CD8-positive, alpha-beta memory T cell (primary cell): Measurements from ENCODE around the gene PLEKHM1. TPM values are rescaled to one million over a fixed set of nuclear protein-coding genes. Genes with fewer than 3 reads are reported as not detected.
"Not testable (repeated sequence)": the region's sequence is repeated elsewhere in the genome, so short reads cannot be mapped to it uniquely, and the experiment has no call there.

ENCODE experiments used
- CTCF ChIA-PET: fragments of 350-600 bp; sonication (Branson Sonifier 250); formaldehyde crosslinking; loops from one replicate; lab custom pipeline; 2021; ENCODE audit warnings: antibody characterized with exemption; lab: Charles Lee
- POLR2A ChIA-PET: fragments of 350-600 bp; sonication (Branson Sonifier 250); formaldehyde crosslinking; loops from one replicate; lab custom pipeline; 2021; ENCODE audit warnings: antibody characterized with exemption; lab: Charles Lee
- DNase-seq, 5 donors: peaks; one replicate each; pipeline versions ENCODE4 v3.0.0 to v3.0.0-alpha.2; 2020 to 2022; ENCODE audit warnings: mixed read lengths in 1 of 5
- H3K27ac ChIP-seq: one replicate; pipeline ENCODE4 v1.7.0; 2013; ENCODE audit warnings: low read depth, mild to moderate bottlenecking, low read length, moderate library complexity
- H3K27me3 ChIP-seq: 2 replicates; pipeline ENCODE4 v1.7.0; 2013; ENCODE audit warnings: low read length, mild to moderate bottlenecking; ENCODE audit not compliant: insufficient read depth, poor library complexity, severe bottlenecking
- H3K36me3 ChIP-seq: 2 replicates; pipeline ENCODE4 v1.7.0; 2013; ENCODE audit warnings: mild to moderate bottlenecking, low read length, moderate library complexity; ENCODE audit not compliant: insufficient read depth
- H3K4me1 ChIP-seq: 2 replicates; pipeline ENCODE4 v1.7.0; 2013; ENCODE audit warnings: mild to moderate bottlenecking, low read length, moderate library complexity; ENCODE audit not compliant: insufficient read depth
- H3K4me3 ChIP-seq: 2 replicates; pipeline ENCODE4 v1.7.0; 2013; ENCODE audit warnings: mild to moderate bottlenecking, low read length
- H3K9me3 ChIP-seq: 2 replicates; pipeline ENCODE4 v1.7.0; 2013; ENCODE audit warnings: mild to moderate bottlenecking, low read length
- H3K27ac Mint-ChIP-seq, 8 donors: one replicate each; pipeline ENCODE4 v1.8.0; 2020 to 2021; ENCODE audit warnings: mixed read lengths in 8 of 8, mild to moderate bottlenecking in 6 of 8, inconsistent platforms in 3 of 8, moderate library complexity in 3 of 8
- H3K27me3 Mint-ChIP-seq, 2 donors: one replicate each; pipeline ENCODE4 v1.8.0; 2020 to 2021; ENCODE audit warnings: mixed read lengths in 2 of 2, mild to moderate bottlenecking in 1 of 2, moderate library complexity in 1 of 2
- H3K36me3 Mint-ChIP-seq, 3 donors: one replicate each; pipeline ENCODE4 v1.8.0; 2020 to 2021; ENCODE audit warnings: mixed read lengths in 3 of 3, inconsistent platforms in 1 of 3, mild to moderate bottlenecking in 1 of 3
- H3K4me1 Mint-ChIP-seq, 3 donors: one replicate each; pipeline ENCODE4 v1.8.0; 2020 to 2021; ENCODE audit warnings: mixed read lengths in 3 of 3, inconsistent platforms in 1 of 3, mild to moderate bottlenecking in 1 of 3
- H3K4me3 Mint-ChIP-seq, 7 donors: one replicate each; pipeline ENCODE4 v1.8.0; 2020 to 2021; ENCODE audit warnings: mixed read lengths in 7 of 7, mild to moderate bottlenecking in 6 of 7, moderate library complexity in 4 of 7, inconsistent platforms in 2 of 7
- H3K9me3 Mint-ChIP-seq, 5 donors: one replicate each; pipeline ENCODE4 v1.8.0; 2020 to 2022; ENCODE audit warnings: mixed read lengths in 5 of 5, mild to moderate bottlenecking in 3 of 5, moderate library complexity in 2 of 5, inconsistent platforms in 1 of 5
- polyA plus RNA-seq: library from polyadenylated mRNA; unstranded; fragments of 300-500 nt; fragmentation: Illumina TruSeq; gene quantifications from one replicate; pipeline ENCODE4 v1.2.3, GENCODE V29; 2021
- total RNA-seq, 2 experiments: library from RNA; stranded (reverse); gene quantifications; one replicate each; pipeline ENCODE4 v1.2.3, GENCODE V29; 2021

Gene PLEKHM1
- total RNA-seq (10 to 100 TPM; 32.0 to 32.4 TPM), polyA plus RNA-seq (17.3 TPM)

GRCh38 chr17:45490615-45491433 lies at the start of gene PLEKHM1:
Gene PLEKHM1, minus strand, starts transcription at chr17:45490721. Its CDS starts 8,237 bp downstream, at chr17:45482484.
- CTCF ChIA-PET, result not testable (repeated sequence)

GRCh38 chr17:45538168-45538567 lies 47.6 kb upstream of the PLEKHM1 start:
- POLR2A ChIA-PET, H3K9me3 Mint-ChIP-seq, CTCF ChIA-PET, H3K27me3 ChIP-seq, H3K4me3 Mint-ChIP-seq, H3K4me1 Mint-ChIP-seq, H3K4me3 ChIP-seq, H3K4me1 ChIP-seq, H3K27ac Mint-ChIP-seq, H3K27ac ChIP-seq, H3K27me3 Mint-ChIP-seq, DNase-seq, H3K9me3 ChIP-seq, H3K36me3 Mint-ChIP-seq, H3K36me3 ChIP-seq: not testable (repeated sequence)

More at GRCh38 chr17:45490615-45491433, at the start of gene PLEKHM1:
- H3K9me3 ChIP-seq, POLR2A ChIA-PET, H3K27me3 ChIP-seq, H3K27me3 Mint-ChIP-seq, H3K9me3 Mint-ChIP-seq, H3K36me3 ChIP-seq, H3K4me1 ChIP-seq: not testable (repeated sequence)
- Mint-ChIP-seq H3K27ac (peak within 1 kb of the TSS; percentile 90 to 99 (median 94)), H3K4me3 (peak within 1 kb of the TSS; percentile 87 to 99 (median 90)), H3K4me1 (peaks cover 23 to 33% (median 24%) of the 10 kb centered on the region in 3 donors), H3K36me3 (peaks cover 0 to 14% (median 0%) of the 10 kb centered on the region in 3 donors)
- H3K27ac ChIP-seq, result peak within 1 kb of the TSS; percentile 54
- H3K4me3 ChIP-seq, result peak within 1 kb of the TSS; percentile 56
- peak; percentile 77 to 88 (median 81) for DNase-seq

DNA sequence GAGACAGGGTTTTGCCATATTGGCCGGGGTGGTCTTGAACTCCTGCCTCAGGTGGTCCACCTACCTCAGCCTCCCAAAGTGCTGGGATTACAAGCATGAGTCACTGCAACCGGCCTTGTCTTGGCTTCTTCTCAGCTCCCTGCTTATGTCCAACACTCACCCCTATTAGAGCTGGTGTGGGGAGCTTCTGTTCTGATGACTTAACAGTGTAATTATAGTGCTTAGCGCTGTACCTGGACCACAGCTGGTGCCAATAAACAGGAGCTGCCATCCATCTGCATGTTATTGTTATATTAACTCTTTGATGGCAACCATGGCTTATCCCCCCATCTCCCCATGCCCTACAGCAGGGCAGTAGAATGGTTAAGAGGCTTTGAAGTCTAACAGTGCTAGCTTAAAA lies 15.6 kb upstream of the PLEKHM1 start:
- H3K27me3 Mint-ChIP-seq, DNase-seq, H3K4me3 Mint-ChIP-seq, H3K4me1 Mint-ChIP-seq, CTCF ChIA-PET, H3K27ac Mint-ChIP-seq, H3K27ac ChIP-seq, H3K9me3 Mint-ChIP-seq, H3K9me3 ChIP-seq, H3K36me3 ChIP-seq, POLR2A ChIA-PET, H3K4me1 ChIP-seq, H3K27me3 ChIP-seq, H3K4me3 ChIP-seq: not testable (repeated sequence)
- peaks cover 0 to 12% (median 6%) of the 10 kb centered on the region in 3 donors for H3K36me3 Mint-ChIP-seq

- CTCF ChIA-PET, H3K9me3 ChIP-seq, H3K9me3 Mint-ChIP-seq, POLR2A ChIA-PET, H3K27ac Mint-ChIP-seq, DNase-seq, H3K4me3 ChIP-seq, H3K4me1 ChIP-seq, H3K4me1 Mint-ChIP-seq, H3K27ac ChIP-seq, H3K36me3 ChIP-seq, H3K27me3 Mint-ChIP-seq, H3K27me3 ChIP-seq: not testable (repeated sequence)
- Mint-ChIP-seq H3K4me3 (peak overlapping the region in 1 of 7 donors; percentile 27), H3K36me3 (peaks cover 0 to 12% (median 6%) of the 10 kb centered on the region in 3 donors)
Observed at GRCh38 chr17:45505183-45505582, 14.7 kb upstream of the PLEKHM1 start.

DNA sequence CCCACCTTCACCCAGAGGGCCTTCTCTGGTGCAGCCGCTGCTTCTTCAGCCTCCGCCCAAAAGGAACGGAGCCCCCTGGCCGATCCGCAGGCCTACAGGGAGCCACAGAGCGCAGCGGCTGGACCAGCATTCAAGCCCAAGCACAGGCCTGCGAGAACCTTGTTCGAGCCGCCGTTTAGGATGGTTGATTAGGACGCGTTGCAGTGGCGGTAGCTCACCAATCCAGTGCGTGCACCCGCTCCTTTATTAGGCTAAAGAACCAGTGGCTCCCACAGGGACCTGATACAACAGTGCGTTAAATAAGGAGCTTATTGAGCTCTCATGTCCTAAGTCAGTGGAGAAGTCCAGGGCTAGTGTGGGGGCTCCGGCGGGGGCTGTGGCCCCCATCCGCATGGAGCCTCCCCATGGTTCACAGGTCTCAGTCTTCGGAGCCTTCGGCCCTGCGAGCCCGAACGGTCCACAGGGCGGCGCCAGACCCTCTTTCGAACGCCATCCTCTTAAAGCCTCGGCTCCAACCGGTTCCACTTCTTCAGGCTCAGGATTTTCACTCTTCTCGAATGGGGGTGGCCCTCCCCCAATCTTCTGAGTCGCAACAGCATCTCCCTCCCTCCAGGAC lies 10.7 kb upstream of the PLEKHM1 start:
- H3K27ac Mint-ChIP-seq, H3K4me1 Mint-ChIP-seq, H3K9me3 Mint-ChIP-seq, H3K36me3 Mint-ChIP-seq, H3K27ac ChIP-seq, H3K27me3 Mint-ChIP-seq, H3K4me3 Mint-ChIP-seq, H3K4me3 ChIP-seq, H3K27me3 ChIP-seq, POLR2A ChIA-PET, H3K9me3 ChIP-seq, H3K4me1 ChIP-seq, H3K36me3 ChIP-seq, DNase-seq, CTCF ChIA-PET: not testable (repeated sequence)

DNA sequence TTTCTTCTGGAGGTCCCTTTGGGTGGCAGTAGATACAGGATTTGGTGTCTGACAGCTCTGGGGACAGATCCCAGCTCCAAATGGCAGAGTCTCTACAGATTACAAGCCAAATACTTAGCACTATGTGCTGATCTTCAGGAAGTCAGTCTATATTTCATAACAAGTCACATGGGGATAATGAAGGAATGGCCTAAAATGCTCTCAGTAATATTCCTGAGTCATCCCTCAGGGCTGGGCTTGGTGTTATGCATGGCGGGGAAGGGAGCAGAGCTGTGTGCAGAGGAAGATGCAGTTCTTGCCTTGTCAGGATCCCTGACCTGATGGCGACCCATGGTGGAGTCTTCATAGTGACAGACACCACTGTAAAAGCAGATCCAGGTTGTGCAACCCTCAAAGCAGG lies 10.0 kb upstream of the PLEKHM1 start:
- H3K9me3 ChIP-seq, H3K27me3 Mint-ChIP-seq, POLR2A ChIA-PET, H3K4me3 Mint-ChIP-seq, H3K27me3 ChIP-seq, H3K4me1 Mint-ChIP-seq, H3K36me3 Mint-ChIP-seq, H3K4me1 ChIP-seq, CTCF ChIA-PET, H3K36me3 ChIP-seq, H3K27ac ChIP-seq, H3K4me3 ChIP-seq, DNase-seq, H3K9me3 Mint-ChIP-seq: not testable (repeated sequence)
- peak overlapping the region in 1 of 8 donors; percentile 33 for H3K27ac Mint-ChIP-seq

DNA sequence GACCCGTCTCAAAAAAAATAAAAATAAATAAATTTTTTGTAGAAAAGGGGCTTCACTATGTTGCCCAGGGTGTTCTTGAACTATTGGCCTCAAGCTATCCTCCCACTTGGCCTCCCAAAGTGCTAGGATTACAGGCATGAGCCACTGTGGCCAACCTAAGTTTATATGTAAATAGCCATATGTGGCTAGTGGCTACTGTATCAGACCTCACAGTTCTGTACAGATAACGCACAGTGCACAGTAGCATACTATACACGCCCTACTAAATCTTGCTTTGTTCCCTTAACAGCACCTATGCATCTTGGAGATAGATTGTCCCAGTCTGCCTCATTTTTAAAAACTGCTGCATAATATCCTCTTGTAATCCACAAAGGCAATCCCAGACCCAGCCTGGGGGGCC lies 8.7 kb upstream of the PLEKHM1 start:
- H3K36me3 Mint-ChIP-seq, H3K27ac Mint-ChIP-seq, H3K4me1 ChIP-seq, H3K4me1 Mint-ChIP-seq, H3K4me3 ChIP-seq, H3K4me3 Mint-ChIP-seq, H3K27ac ChIP-seq, H3K27me3 Mint-ChIP-seq, POLR2A ChIA-PET, CTCF ChIA-PET, H3K36me3 ChIP-seq, H3K27me3 ChIP-seq, H3K9me3 ChIP-seq, DNase-seq, H3K9me3 Mint-ChIP-seq: not testable (repeated sequence)

DNA sequence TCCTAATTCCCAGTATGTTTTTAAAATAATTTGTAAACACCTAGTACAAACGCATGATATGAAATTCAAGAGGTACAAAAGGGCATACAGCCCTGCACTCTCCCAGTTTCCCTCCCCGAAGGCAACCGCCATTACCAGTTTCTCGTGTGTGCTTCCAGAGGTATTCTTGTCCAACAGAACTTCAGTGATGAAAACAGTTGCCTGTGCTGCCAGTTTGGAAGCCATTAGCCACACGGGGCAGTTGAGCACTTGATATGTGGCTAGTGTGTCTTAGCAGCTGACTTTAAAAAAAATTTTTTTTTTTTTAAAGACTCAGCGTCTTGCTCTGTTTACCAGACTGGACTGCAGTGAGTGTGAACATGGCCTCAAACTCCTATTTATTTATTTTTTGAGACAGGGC lies 7.9 kb upstream of the PLEKHM1 start:
- H3K4me1 Mint-ChIP-seq, CTCF ChIA-PET, H3K4me1 ChIP-seq, H3K9me3 ChIP-seq, H3K4me3 ChIP-seq, H3K36me3 Mint-ChIP-seq, H3K27me3 Mint-ChIP-seq, H3K4me3 Mint-ChIP-seq, DNase-seq, H3K36me3 ChIP-seq, H3K9me3 Mint-ChIP-seq, H3K27ac Mint-ChIP-seq, POLR2A ChIA-PET, H3K27me3 ChIP-seq, H3K27ac ChIP-seq: not testable (repeated sequence)
